GM12801 (cell line): ENCODE results near the gene ADK.

Source experiments
- TF ChIP-seq, protein P1 (sequence below): IDR thresholded peaks from one replicate; pipeline ENCODE4 v1.5.1; 2011; ENCODE audit warnings: control low read depth; ENCODE audit not compliant: insufficient read length; ENCODE audit errors: extremely low read depth

ADK gene

DNA sequence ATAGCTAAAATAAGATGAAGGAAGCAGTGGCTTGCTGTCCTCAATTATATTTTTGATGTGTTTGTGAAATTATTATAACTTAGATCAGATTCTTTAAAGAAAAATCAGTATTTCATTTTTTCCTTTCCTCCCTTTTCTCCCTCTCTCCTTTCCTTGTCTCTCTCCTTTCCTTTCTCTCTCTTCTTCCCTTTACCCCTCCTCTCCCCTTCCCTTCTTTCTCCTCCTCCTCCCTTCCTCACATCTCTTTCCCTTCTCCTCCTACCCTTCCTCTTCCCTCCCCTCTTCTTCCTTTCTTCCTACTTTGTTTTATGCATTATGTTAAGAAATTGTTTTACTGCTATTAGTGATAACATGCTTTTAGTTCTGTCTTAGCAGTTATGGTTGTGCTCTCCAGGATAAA, 171.5 kb downstream of the ADK start:
- TF ChIP-seq, protein P1, sequence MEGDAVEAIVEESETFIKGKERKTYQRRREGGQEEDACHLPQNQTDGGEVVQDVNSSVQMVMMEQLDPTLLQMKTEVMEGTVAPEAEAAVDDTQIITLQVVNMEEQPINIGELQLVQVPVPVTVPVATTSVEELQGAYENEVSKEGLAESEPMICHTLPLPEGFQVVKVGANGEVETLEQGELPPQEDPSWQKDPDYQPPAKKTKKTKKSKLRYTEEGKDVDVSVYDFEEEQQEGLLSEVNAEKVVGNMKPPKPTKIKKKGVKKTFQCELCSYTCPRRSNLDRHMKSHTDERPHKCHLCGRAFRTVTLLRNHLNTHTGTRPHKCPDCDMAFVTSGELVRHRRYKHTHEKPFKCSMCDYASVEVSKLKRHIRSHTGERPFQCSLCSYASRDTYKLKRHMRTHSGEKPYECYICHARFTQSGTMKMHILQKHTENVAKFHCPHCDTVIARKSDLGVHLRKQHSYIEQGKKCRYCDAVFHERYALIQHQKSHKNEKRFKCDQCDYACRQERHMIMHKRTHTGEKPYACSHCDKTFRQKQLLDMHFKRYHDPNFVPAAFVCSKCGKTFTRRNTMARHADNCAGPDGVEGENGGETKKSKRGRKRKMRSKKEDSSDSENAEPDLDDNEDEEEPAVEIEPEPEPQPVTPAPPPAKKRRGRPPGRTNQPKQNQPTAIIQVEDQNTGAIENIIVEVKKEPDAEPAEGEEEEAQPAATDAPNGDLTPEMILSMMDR = no peak

DNA sequence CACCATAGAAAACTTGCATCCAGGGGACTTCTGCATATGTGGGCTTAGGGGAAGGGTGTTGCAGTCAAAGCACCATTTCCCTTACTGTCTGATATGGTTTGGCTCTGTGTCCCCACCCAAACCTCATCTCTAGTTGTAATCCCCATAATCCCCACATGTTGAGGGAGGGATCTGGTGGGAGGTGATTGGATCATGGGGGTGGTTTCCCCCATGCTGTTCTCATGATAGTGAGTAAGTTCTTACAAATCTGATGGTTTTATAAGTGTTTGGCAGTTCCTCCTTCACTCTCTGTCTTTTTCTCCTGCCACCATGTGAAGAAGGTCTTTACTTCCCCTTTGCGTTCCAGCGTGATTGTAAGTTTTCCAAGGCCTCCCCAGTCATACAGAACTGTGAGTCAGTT, 177.4 kb downstream of the ADK start:
- TF ChIP-seq, protein P1 = no peak

DNA sequence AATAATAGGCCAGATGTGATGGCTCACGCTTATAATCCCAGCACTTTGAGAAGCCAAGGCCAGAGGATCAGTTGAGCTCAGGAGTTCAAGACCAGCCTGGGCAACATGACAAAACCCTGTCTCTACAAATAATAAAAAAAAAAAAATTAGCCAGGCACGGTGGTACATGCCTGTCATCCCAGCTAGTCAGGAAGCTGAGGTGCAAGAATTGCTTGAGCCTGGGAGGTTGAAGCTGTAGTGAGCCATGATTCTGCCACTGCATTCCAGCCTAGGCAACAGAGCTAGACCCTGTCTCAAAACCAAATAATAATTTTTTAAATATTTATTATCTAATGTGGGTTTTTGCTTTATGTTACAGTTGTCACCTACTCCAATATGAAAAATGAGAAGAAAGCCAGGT, 178.9 kb downstream of the ADK start:
- TF ChIP-seq, protein P1 = no peak

DNA sequence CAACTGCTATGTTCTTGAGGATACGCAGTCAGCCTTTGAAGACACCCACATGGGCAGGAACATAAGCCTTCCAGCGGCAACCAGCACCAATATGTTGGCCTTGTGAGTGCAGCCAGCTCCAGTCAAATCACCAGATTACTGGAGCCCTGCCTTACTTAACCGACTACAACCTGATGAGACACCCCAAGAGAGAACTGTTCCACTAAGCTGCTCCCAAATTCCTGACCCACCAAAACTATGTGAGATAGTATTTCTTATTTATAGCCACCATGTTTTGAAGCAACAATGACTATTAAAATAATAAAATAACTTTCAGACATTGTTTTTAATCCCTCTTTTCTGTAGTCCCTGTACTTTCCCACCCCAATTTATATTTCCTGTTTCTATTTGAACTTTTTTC, 179.6 kb downstream of the ADK start:
- TF ChIP-seq, protein P1 = no peak

DNA sequence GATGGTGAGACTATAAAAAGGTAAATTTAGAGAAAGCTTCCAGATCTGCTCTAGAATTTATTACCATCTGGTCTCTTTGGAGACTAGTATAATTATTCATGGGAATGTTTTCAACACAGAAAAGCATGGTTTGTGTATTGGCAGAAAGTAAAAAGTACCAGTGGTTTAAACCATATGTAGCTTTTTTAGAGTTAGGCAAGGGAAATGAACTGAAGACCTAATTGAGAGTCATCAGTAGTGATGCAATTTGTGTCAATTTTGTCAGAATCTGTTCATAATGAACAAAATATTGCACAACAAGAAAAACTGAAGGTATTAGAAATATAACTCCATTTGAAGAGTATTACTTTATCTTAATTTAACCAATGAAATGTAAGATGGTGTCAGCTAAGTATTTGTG, 181.4 kb downstream of the ADK start:
- TF ChIP-seq, protein P1 = no peak

DNA sequence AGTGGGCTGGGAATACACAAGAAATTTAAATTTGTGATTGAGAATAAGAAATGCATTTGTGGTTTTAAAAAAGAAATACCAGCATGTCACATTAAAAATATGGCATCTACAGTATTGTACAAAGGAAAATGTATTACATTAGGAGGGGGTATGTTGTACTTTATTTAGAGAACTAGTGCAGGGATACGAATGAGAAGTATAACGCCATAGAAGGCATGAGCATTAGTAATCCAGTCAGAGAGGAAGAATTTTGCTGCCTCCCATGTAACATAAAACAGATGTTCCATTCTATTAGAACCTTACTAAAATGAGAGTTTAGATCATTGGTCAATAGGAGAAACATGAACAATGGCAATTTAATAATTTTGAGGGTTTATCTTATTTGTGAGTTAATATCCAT, 182.2 kb downstream of the ADK start:
- TF ChIP-seq, protein P1 = no peak

DNA sequence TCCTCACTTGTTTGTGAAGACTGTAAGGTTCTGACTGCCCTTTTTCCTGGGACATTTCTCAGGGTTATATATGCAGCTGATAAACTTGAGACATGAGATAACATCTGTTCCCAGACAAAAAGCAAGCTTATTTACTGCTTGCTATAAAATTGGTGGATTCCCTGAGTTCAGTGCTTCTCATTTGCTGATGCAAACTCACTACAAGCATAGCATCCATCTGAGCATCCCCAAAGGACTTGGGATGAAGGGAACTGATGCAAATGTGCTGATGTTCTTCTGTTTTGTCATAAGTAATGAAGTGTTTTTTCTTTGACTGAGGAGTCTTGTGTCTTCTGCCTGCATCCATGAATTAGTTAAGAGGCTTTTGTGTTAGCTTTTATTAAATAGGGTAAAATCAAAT, 183.2 kb downstream of the ADK start:
- TF ChIP-seq, protein P1 = no peak

DNA sequence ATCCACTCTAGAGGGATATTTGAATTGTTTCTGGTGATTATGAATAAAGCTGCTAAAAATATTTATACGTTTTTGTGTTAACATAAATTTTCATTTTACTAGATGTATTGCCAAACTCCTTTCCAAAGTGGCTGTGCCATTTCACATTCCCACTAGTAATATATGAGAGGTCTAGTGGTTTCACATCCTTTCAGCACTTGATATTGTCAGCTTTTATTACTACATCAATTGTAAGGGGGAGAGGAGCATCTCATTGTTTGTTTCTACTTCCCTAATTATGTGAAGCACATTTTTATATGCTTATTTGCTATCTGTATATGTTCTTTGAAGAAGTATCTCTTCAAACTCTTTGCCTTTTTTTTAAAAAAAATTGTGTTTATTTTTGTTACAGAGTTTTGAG, 184.5 kb downstream of the ADK start:
- TF ChIP-seq, protein P1 = no peak
